Panc1 (cell line): Measurements from ENCODE around the gene GNS. TPM values are rescaled to one million over a fixed set of nuclear protein-coding genes. Genes with fewer than 3 reads are reported as not detected.

Source experiments
- ATAC-seq: fragments of 200-7000 bp; cut with Tn5 transposase; 2 replicates; pipeline ENCODE4 v1.9.1; 2020; ENCODE audit warnings: mild to moderate bottlenecking, moderate library complexity
- BruUV-seq: library from RNA; stranded (reverse); fragments of 400-500 nt; replicated peaks from 2 replicates; lab custom pipeline; 2021; lab: Mats Ljungman, UMichigan
- CTCF ChIA-PET: fragments of 300-600 bp; sonication (Branson Sonifier 250); formaldehyde crosslinking; loops from one replicate; lab custom pipeline; 2022; ENCODE audit warnings: antibody characterized with exemption; lab: Charles Lee
- POLR2A ChIA-PET: fragments of 300-600 bp; sonication (Branson Sonifier 250); formaldehyde crosslinking; loops from one replicate; lab custom pipeline; 2022; ENCODE audit warnings: antibody characterized with exemption; lab: Charles Lee
- DNase-seq: peaks from one replicate; pipeline ENCODE4 v3.0.0-alpha.2; 2010; ENCODE audit warnings: low read depth, low spot score
- H3K27ac ChIP-seq: 2 replicates; pipeline ENCODE4 v1.5.1; 2011; ENCODE audit warnings: mild to moderate bottlenecking, low read length, inconsistent platforms
- H3K27me3 ChIP-seq: fragments of 200-500 bp; sonication (Bioruptor generic); 2 replicates; pipeline ENCODE4 v1.6.0; 2014; ENCODE audit warnings: low read length, inconsistent platforms; ENCODE audit not compliant: control insufficient read depth, insufficient read depth
- H3K36me3 ChIP-seq: fragments of 200-500 bp; sonication (Bioruptor generic); 2 replicates; pipeline ENCODE4 v1.5.1; 2014; ENCODE audit warnings: inconsistent platforms, mild to moderate bottlenecking, low read length, moderate library complexity; ENCODE audit not compliant: control insufficient read depth, insufficient read depth
- H3K4me1 ChIP-seq: 2 replicates; pipeline ENCODE4 v1.5.1; 2011; ENCODE audit warnings: inconsistent platforms, mild to moderate bottlenecking, low read length, moderate library complexity; ENCODE audit not compliant: control insufficient read depth, insufficient read depth
- H3K4me3 ChIP-seq, 2 experiments: 2 replicates each; pipeline ENCODE4 v1.5.1; 2011 to 2012; ENCODE audit warnings: low read depth in 2 of 2, low read length in 2 of 2, mild to moderate bottlenecking in 2 of 2, inconsistent platforms in 1 of 2, moderate library complexity in 1 of 2
- H3K9me3 ChIP-seq: fragments of 200-500 bp; sonication (Bioruptor generic); 2 replicates; pipeline ENCODE4 v1.5.1; 2014; ENCODE audit warnings: low read depth, mild to moderate bottlenecking, inconsistent platforms, low read length, moderate library complexity; ENCODE audit not compliant: control insufficient read depth, insufficient read depth
- POLR2AphosphoS5 ChIP-seq: IDR thresholded peaks from 2 replicates; pipeline ENCODE4 v1.6.1; 2012; ENCODE audit warnings: mild to moderate bottlenecking, low read depth, low read length, moderate library complexity
- SIN3A ChIP-seq: IDR thresholded peaks from 2 replicates; pipeline ENCODE4 v1.6.1; 2012; ENCODE audit warnings: low read depth, mild to moderate bottlenecking, low read length, moderate library complexity, borderline replicate concordance; ENCODE audit not compliant: insufficient read depth
- TCF7L2 ChIP-seq: IDR thresholded peaks from 2 replicates; pipeline ENCODE4 v1.6.1; 2011; ENCODE audit warnings: mild to moderate bottlenecking, low read depth, low read length, inconsistent platforms
- in situ Hi-C: cut with HindIII; loops from 2 replicates; pipeline ENCODE4 v1.10.0; 2016; ENCODE audit warnings: low sequenced_read_pairs, low pct_unique_long_range_greater_than_20kb
- intact Hi-C: fragments of 100-400 bp; cut with micrococcal nuclease; formaldehyde crosslinking; loops from one replicate; pipeline ENCODE4 v1.10.0; 2022; ENCODE audit not compliant: unreplicated experiment
- total RNA-seq: library from RNA; stranded (reverse); gene quantifications from one replicate; pipeline ENCODE4 v1.2.1, GENCODE V29; 2021; ENCODE audit not compliant: unreplicated experiment
- TF ChIP-seq, protein P1 (sequence below): fragments of 450-650 bp; IDR thresholded peaks from 2 replicates; pipeline ENCODE4 v1.5.1; 2017; ENCODE audit warnings: mild to moderate bottlenecking
- TF ChIP-seq, protein P2 (sequence below), 2 experiments: IDR thresholded peaks; 2 replicates each; pipeline ENCODE4 v1.6.1; 2011 to 2012; ENCODE audit warnings: low read depth in 2 of 2, control low read depth in 1 of 2, low read length in 1 of 2, mild to moderate bottlenecking in 1 of 2, moderate library complexity in 1 of 2; ENCODE audit not compliant: insufficient read depth in 1 of 2

GNS gene
- total RNA-seq, 1 experiment from 2014 or later: 117 TPM

DNA sequence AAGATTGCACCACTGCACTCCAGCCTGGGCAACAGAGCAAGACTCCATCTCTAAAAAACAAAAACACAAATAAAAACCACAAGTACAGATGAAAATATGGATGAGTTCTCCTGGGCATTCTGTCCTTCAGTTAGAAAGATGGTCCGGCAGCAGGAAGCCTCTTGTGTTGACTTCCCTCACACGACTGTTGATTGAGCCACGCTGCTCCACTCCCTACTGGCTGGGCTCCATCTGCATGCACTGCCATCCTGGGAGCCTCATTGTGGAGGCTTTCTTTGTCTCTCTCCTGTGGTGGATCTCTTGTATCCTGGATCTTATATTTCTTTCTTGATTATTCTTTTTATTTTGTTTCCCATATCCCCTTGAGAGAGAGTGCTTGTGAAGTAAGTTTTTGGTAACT is 34.4 kb upstream of the GNS start:
- peaks cover 17% of the 10 kb centered on the region; the same call in 1 of the 2 replicates for H3K4me1 ChIP-seq
- BruUV-seq: no TSS peak
- CTCF ChIA-PET: interaction anchor here (1.2 kb wide), 1 partner anchor 8 kb away, joined by 4 read pairs; no protein-coding TSS in a partner anchor
- no peak for ATAC-seq
- no peaks in the 10 kb centered on the region for H3K27me3 ChIP-seq
- POLR2A ChIA-PET: no interaction called here
- in situ Hi-C loops (no loop called here), intact Hi-C loops (no loop called here)
- H3K27ac ChIP-seq: no peak overlapping the region
- H3K9me3 ChIP-seq: no peaks in the 10 kb centered on the region
- no peak overlapping the region for H3K4me3 ChIP-seq
- TF ChIP-seq TCF7L2 (no peak), POLR2AphosphoS5 (no peak), SIN3A (no peak)
- TF ChIP-seq, protein P1, sequence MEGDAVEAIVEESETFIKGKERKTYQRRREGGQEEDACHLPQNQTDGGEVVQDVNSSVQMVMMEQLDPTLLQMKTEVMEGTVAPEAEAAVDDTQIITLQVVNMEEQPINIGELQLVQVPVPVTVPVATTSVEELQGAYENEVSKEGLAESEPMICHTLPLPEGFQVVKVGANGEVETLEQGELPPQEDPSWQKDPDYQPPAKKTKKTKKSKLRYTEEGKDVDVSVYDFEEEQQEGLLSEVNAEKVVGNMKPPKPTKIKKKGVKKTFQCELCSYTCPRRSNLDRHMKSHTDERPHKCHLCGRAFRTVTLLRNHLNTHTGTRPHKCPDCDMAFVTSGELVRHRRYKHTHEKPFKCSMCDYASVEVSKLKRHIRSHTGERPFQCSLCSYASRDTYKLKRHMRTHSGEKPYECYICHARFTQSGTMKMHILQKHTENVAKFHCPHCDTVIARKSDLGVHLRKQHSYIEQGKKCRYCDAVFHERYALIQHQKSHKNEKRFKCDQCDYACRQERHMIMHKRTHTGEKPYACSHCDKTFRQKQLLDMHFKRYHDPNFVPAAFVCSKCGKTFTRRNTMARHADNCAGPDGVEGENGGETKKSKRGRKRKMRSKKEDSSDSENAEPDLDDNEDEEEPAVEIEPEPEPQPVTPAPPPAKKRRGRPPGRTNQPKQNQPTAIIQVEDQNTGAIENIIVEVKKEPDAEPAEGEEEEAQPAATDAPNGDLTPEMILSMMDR: no peak
- TF ChIP-seq, protein P2, sequence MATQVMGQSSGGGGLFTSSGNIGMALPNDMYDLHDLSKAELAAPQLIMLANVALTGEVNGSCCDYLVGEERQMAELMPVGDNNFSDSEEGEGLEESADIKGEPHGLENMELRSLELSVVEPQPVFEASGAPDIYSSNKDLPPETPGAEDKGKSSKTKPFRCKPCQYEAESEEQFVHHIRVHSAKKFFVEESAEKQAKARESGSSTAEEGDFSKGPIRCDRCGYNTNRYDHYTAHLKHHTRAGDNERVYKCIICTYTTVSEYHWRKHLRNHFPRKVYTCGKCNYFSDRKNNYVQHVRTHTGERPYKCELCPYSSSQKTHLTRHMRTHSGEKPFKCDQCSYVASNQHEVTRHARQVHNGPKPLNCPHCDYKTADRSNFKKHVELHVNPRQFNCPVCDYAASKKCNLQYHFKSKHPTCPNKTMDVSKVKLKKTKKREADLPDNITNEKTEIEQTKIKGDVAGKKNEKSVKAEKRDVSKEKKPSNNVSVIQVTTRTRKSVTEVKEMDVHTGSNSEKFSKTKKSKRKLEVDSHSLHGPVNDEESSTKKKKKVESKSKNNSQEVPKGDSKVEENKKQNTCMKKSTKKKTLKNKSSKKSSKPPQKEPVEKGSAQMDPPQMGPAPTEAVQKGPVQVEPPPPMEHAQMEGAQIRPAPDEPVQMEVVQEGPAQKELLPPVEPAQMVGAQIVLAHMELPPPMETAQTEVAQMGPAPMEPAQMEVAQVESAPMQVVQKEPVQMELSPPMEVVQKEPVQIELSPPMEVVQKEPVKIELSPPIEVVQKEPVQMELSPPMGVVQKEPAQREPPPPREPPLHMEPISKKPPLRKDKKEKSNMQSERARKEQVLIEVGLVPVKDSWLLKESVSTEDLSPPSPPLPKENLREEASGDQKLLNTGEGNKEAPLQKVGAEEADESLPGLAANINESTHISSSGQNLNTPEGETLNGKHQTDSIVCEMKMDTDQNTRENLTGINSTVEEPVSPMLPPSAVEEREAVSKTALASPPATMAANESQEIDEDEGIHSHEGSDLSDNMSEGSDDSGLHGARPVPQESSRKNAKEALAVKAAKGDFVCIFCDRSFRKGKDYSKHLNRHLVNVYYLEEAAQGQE (IDR thresholded peaks at IDR 0.05; ENCODE audit: insufficient read depth in 1 of 2, low read depth in 2 of 2, low read length in 1 of 2): no peak
- DNase-seq: no peak
- no peaks in the 10 kb centered on the region for H3K36me3 ChIP-seq

DNA sequence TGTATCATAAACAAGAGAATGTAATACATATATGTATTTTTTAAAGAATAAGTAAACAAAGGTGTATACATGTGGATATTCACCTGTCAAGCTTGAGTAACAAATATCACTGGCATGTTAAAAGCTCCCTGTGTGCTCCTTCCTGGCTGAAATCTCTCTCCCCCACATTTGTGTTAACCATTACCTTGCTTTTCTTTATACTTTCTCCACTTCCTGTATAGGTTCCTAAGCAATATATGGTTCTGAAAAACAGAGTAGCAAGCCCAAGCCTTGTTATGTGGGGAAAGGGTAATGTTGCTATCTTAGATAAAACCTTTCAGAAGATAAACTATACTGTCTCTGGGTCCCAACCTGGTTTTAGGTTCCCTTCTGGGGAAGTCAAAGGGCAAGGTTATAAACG is 32.9 kb upstream of the GNS start:
- DNase-seq (no peak), ATAC-seq (no peak)
- ChIA-PET POLR2A (no interaction called here), CTCF (interaction anchor here (1.2 kb wide), 1 partner anchor 9 kb away, joined by 4 read pairs; no protein-coding TSS in a partner anchor)
- H3K27ac ChIP-seq: no peak overlapping the region
- TF ChIP-seq, protein P1: no peak
- TF ChIP-seq SIN3A (no peak), TCF7L2 (no peak), POLR2AphosphoS5 (no peak)
- TF ChIP-seq, protein P2 (IDR thresholded peaks at IDR 0.05; ENCODE audit: insufficient read depth in 1 of 2, low read depth in 2 of 2, low read length in 1 of 2): no peak
- H3K9me3 ChIP-seq: no peaks in the 10 kb centered on the region
- no peaks in the 10 kb centered on the region for H3K36me3 ChIP-seq
- intact Hi-C loops: no loop called here
- no TSS peak for BruUV-seq
- no peaks in the 10 kb centered on the region for H3K27me3 ChIP-seq
- no peak overlapping the region for H3K4me3 ChIP-seq
- in situ Hi-C loops: no loop called here
- peaks cover 11% of the 10 kb centered on the region; the same call in 1 of the 2 replicates for H3K4me1 ChIP-seq
